ENCODE measurements around the gene HAUS3. TPM values are rescaled to one million over a fixed set of nuclear protein-coding genes. Genes with fewer than 3 reads are reported as not detected.
A peak's percentile ranks its signal among the peaks of the same experiment; 100 is the strongest.
"Not testable (repeated sequence)": the region's sequence is repeated elsewhere in the genome, so short reads cannot be mapped to it uniquely, and the experiment has no call there.

The HAUS3 gene
- total RNA-seq, 1 donor from 2014 or later: 10.7 TPM

GRCh38 chr4:2222838-2223237 lies 19.1 kb downstream of the HAUS3 start:
- no peak overlapping the region for H3K4me3 ChIP-seq (ENCODE audit: low read depth, low read length)
- DNase-seq (ENCODE audit: low read depth): no peak
- TF ChIP-seq CTCF (conservative IDR thresholded peaks at IDR 0.05; ENCODE audit: low read depth, low read length): no peak

GRCh38 chr4:2221378-2221777 lies 20.5 kb downstream of the HAUS3 start:
- H3K4me3 ChIP-seq (ENCODE audit: low read depth, low read length); DNase-seq (ENCODE audit: low read depth): not testable (repeated sequence)

DNA sequence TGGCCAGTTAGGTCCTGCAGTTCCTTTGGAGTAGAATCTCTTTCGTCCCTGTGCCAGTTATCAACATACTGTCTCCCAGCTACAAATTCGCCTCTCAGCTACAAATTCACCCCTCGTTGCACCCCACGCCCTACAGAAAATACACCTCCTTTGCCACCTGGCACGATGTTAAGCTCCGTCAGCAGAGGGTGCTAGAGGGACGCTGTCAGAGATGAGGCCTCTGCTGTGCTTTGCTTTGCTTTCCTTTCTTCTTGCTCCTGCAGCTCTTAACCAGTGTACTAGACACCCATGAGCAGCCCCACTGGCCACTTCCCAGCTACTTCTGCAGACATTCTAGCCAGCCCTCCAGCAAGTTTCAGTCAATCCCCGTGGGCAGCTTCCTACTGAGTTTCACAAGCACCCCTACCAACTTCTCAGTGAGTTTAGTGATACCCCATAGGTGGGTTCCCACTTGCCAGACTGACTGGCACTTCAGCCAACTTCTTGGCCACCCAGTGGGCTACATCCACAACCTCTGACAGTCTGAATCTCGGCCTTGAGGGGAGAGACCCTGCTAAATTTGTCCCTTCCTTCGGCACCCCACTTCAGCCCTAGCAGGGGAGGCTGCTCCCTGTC lies 21.8 kb downstream of the HAUS3 start:
- peak; percentile 96 for TF ChIP-seq CTCF (conservative IDR thresholded peaks at IDR 0.05; ENCODE audit: low read depth, low read length)
- no peak overlapping the region for H3K4me3 ChIP-seq (ENCODE audit: low read depth, low read length)
- DNase-seq (ENCODE audit: low read depth): no peak

DNA sequence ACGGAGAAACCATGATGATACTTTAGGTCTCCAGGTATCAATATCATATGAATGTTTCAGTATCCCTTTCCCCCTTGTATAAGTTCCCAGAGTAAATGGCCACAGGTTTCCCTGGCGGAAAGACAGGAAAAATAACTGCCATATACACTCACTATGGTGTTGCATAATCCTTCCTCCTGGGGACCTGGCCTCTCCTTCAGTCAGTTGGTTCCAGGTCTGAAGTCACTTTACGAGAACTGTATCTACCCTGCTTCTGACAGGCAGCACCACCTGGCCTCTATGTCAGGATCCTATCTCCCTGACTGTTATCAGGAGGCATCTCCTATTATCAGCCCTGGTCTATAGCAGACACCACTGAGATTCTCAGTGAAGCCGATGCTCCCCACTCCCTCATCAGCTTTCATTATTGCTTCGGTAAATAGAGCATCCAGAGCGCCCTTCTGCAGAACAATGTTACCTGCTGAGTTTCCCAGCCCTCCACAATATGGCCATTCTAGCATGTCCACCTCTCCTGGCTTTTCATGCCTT lies 22.6 kb downstream of the HAUS3 start:
- H3K4me3 ChIP-seq (ENCODE audit: low read depth, low read length): no peak overlapping the region
- TF ChIP-seq CTCF (conservative IDR thresholded peaks at IDR 0.05; ENCODE audit: low read depth, low read length): no peak
- no peak for DNase-seq (ENCODE audit: low read depth)

DNA sequence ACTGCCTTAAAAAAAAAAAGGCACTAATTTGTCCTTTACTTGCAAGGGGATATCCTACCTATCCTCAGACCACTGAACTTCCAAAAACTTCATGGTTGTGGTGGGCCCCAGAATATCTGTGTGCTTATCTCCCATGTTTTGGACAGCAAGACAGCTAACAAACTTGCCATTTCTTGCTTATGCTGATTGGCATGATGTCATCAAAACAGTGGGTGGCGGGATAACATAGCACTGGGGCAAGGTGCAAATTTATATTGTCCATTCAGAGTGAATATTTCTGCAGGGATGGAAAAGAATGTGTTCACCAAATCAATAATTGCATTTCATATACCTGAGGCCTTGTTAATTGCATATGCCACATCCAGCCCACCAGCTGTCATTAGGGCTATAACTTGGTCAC lies 23.5 kb downstream of the HAUS3 start:
- TF ChIP-seq CTCF (conservative IDR thresholded peaks at IDR 0.05; ENCODE audit: low read depth, low read length): no peak
- H3K4me3 ChIP-seq (ENCODE audit: low read depth, low read length): no peak overlapping the region
- DNase-seq (ENCODE audit: low read depth): no peak

DNA sequence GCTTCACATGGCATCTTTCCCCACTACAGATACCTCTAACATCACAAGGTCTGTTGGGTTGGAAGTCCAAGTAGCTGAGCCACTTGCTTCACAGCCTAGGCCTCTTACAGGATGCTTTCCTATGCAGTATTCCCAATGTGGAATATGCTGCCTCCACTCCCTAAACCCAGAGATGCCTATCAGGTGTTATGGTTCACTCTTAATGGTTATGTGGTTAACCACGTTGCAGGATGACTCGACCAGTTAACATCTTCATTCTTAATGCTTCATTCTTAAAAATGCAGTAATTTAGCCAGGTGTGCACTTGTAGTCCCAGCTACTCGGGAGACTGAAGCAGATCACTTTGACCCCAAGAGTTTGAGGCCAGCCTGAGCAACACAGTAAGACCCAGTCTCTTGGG lies 24.2 kb downstream of the HAUS3 start:
- TF ChIP-seq CTCF (conservative IDR thresholded peaks at IDR 0.05; ENCODE audit: low read depth, low read length): no peak
- DNase-seq (ENCODE audit: low read depth): no peak
- H3K4me3 ChIP-seq (ENCODE audit: low read depth, low read length): no peak overlapping the region

DNA sequence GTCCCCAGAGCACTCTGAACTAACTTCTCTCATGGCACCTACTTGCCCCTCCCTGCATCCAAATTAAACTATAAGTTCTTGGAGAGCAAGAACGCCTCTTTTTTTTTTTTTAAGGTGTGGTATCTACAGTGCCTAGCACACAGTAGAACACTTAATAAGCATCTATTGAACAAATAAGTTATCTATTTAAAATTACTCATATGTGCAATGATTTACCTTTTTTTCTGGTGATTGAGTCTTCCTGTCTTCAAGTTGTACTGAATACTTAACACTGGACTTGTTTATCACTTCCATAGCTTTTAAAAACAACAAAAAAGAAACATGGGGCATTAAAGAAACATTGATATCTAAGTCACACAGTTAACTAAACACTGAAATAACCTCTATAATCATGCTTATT lies 29.1 kb downstream of the HAUS3 start:
- TF ChIP-seq CTCF (conservative IDR thresholded peaks at IDR 0.05; ENCODE audit: low read depth, low read length): no peak
- H3K4me3 ChIP-seq (ENCODE audit: low read depth, low read length): no peak overlapping the region
- no peak for DNase-seq (ENCODE audit: low read depth)

- not testable (repeated sequence) for DNase-seq (ENCODE audit: low read depth); H3K4me3 ChIP-seq (ENCODE audit: low read depth, low read length)
Measured at GRCh38 chr4:2202789-2203188, 39.1 kb downstream of the HAUS3 start.
